Endothelial cell of umbilical vein (primary cell): Measurements from ENCODE around the gene AUTS2. TPM values are rescaled to one million over a fixed set of nuclear protein-coding genes. Genes with fewer than 3 reads are reported as not detected.

ENCODE experiments used
- BruUV-seq: library from RNA; stranded (reverse); fragments of 400-500 nt; replicated peaks from 2 replicates; lab custom pipeline; 2021; lab: Mats Ljungman, UMichigan
- CTCF ChIA-PET: fragments of 300-600, 350-600 bp; sonication (Branson Sonifier 250); formaldehyde crosslinking; loops from one replicate; lab custom pipeline; 2021; ENCODE audit warnings: antibody characterized with exemption, inconsistent platforms; lab: Charles Lee
- POLR2A ChIA-PET: fragments of 300-600, 350-600 bp; sonication (Branson Sonifier 250); formaldehyde crosslinking; loops from one replicate; lab custom pipeline; 2021; ENCODE audit warnings: antibody characterized with exemption, inconsistent platforms; lab: Charles Lee
- DNase-seq: peaks from one replicate; pipeline ENCODE4 v3.0.0-alpha.2; 2011; ENCODE audit warnings: low read depth, low spot score
- FAIRE-seq: peaks from 2 replicates; lab custom pipeline; 2011; peaks lifted over from hg19 to GRCh38; lab: Jason Lieb, UNC
- H2AFZ ChIP-seq: 2 replicates; pipeline ENCODE4 v1.6.0; 2012; ENCODE audit warnings: low read depth, low read length, control low read depth, inconsistent platforms
- H3K27ac ChIP-seq: 2 replicates; pipeline ENCODE4 v1.5.1; 2011; ENCODE audit warnings: low read depth, mild to moderate bottlenecking, control low read depth, low read length, moderate library complexity; ENCODE audit not compliant: insufficient read depth
- H3K27me3 ChIP-seq, 2 experiments: 2 replicates each; pipeline versions ENCODE4 v1.6.0 to v1.6.1; 2011; ENCODE audit warnings: low read length in 2 of 2, mixed read lengths in 1 of 2; ENCODE audit not compliant: control insufficient read depth in 2 of 2, insufficient read depth in 2 of 2
- H3K36me3 ChIP-seq, 2 experiments: 2 replicates in 1 of 2; 3 replicates in 1 of 2; pipeline ENCODE4 v1.5.1; 2011; ENCODE audit warnings: low read length in 2 of 2, mild to moderate bottlenecking in 1 of 2, moderate library complexity in 1 of 2; ENCODE audit not compliant: control insufficient read depth in 2 of 2, insufficient read depth in 2 of 2; ENCODE audit errors: extremely low read depth in 1 of 2
- H3K4me1 ChIP-seq: 3 replicates; pipeline ENCODE4 v1.5.1; 2011; ENCODE audit warnings: mild to moderate bottlenecking, low read length; ENCODE audit not compliant: control insufficient read depth, insufficient read depth; ENCODE audit errors: extremely low read depth
- H3K4me2 ChIP-seq: 2 replicates; pipeline ENCODE4 v1.6.1; 2011; ENCODE audit warnings: low read length, control low read depth, mixed read lengths; ENCODE audit not compliant: insufficient read depth
- H3K4me3 ChIP-seq, 3 experiments: fragments of 200-600 bp in 1 of 3; sonication (generic), shearing (Covaris generic) in 1 of 3; replicated peaks in 1 of 3; 2 replicates each; pipeline ENCODE4 v1.5.1; 2011 to 2016; ENCODE audit warnings: control low read depth in 3 of 3, low read length in 3 of 3, mild to moderate bottlenecking in 2 of 3, inconsistent platforms in 1 of 3, low read depth in 1 of 3, moderate library complexity in 1 of 3; ENCODE audit not compliant: insufficient read depth in 1 of 3
- H3K79me2 ChIP-seq: 2 replicates; pipeline ENCODE4 v1.6.0; 2012; ENCODE audit warnings: low read length, inconsistent platforms; ENCODE audit not compliant: control insufficient read depth, insufficient read depth
- H3K9ac ChIP-seq: replicated peaks from 2 replicates; pipeline ENCODE3; 2011; ENCODE audit warnings: low read length, control low read depth; ENCODE audit not compliant: insufficient read depth; ENCODE audit errors: extremely low read depth
- H3K9me1 ChIP-seq: replicated peaks from 3 replicates; pipeline ENCODE4 v1.6.0; 2011; ENCODE audit warnings: mild to moderate bottlenecking, low read length; ENCODE audit not compliant: control insufficient read depth, insufficient read depth; ENCODE audit errors: extremely low read depth
- H3K9me3 ChIP-seq: replicated peaks from 2 replicates; pipeline ENCODE4 v1.5.1; 2012; ENCODE audit warnings: low read length, inconsistent platforms; ENCODE audit not compliant: control insufficient read depth, insufficient read depth
- H4K20me1 ChIP-seq: replicated peaks from 2 replicates; pipeline ENCODE3; 2011; ENCODE audit warnings: mild to moderate bottlenecking, low read length; ENCODE audit not compliant: control insufficient read depth, insufficient read depth; ENCODE audit errors: extremely low read depth
- CTCF ChIP-seq, 2 donors: IDR thresholded peaks; 1 replicate in 1 of 2; 2 replicates in 1 of 2; pipeline ENCODE4 v1.5.1; 2011; ENCODE audit warnings: low read length in 2 of 2, mild to moderate bottlenecking in 2 of 2, moderate library complexity in 2 of 2, control low read depth in 1 of 2, inconsistent platforms in 1 of 2, low read depth in 1 of 2; ENCODE audit not compliant: insufficient read depth in 1 of 2; ENCODE audit errors: extremely low read depth in 1 of 2
- EZH2 ChIP-seq: IDR thresholded peaks from 2 replicates; pipeline ENCODE4 v1.6.1; 2012; ENCODE audit warnings: borderline replicate concordance, low read depth, mild to moderate bottlenecking, moderate library complexity, low read length, inconsistent platforms; ENCODE audit not compliant: severe bottlenecking
- FOS ChIP-seq: IDR thresholded peaks from 2 replicates; pipeline ENCODE4 v1.6.1; 2011; ENCODE audit warnings: mild to moderate bottlenecking, low read length, moderate library complexity, borderline replicate concordance; ENCODE audit not compliant: insufficient read depth
- GATA2 ChIP-seq: IDR thresholded peaks from 2 replicates; pipeline ENCODE4 v1.7.0; 2011; ENCODE audit warnings: low read depth, mild to moderate bottlenecking, moderate library complexity, mixed read lengths, low read length; ENCODE audit not compliant: insufficient read length, insufficient read depth
- JUN ChIP-seq: IDR thresholded peaks from 2 replicates; pipeline ENCODE4 v1.6.1; 2011; ENCODE audit warnings: borderline replicate concordance, low read depth; ENCODE audit not compliant: insufficient read length, insufficient read depth
- MAX ChIP-seq: IDR thresholded peaks from 2 replicates; pipeline ENCODE4 v1.6.1; 2011; ENCODE audit not compliant: insufficient read depth, insufficient read length
- MYC ChIP-seq: IDR thresholded peaks from one replicate; pipeline ENCODE4 v1.6.1; 2011; ENCODE audit warnings: mild to moderate bottlenecking, low read depth, low read length
- POLR2A ChIP-seq: IDR thresholded peaks from 2 replicates; pipeline ENCODE4 v1.6.1; 2012; ENCODE audit warnings: low read depth, mild to moderate bottlenecking, control low read depth, low read length
- POLR2AphosphoS5 ChIP-seq: IDR thresholded peaks from 2 replicates; pipeline ENCODE4 v1.6.1; 2012; ENCODE audit warnings: low read depth, mild to moderate bottlenecking, control low read depth, low read length, moderate library complexity; ENCODE audit not compliant: insufficient read depth
- dilution Hi-C: fragments of 300-500 bp; cut with MboI; formaldehyde crosslinking; loops from one replicate; pipeline ENCODE4 v1.15.0; 2019; ENCODE audit warnings: low sequenced_read_pairs; ENCODE audit not compliant: extremely low pct_ligation_motif_present
- intact Hi-C: fragments of 100-400 bp; cut with micrococcal nuclease; formaldehyde crosslinking; loops from one replicate; pipeline ENCODE4 v1.10.0; 2022
- polyA plus RNA-seq, 4 experiments: library from polyadenylated mRNA; depleted of rRNA in 3 of 4; stranded (reverse) in 3 of 4; unstranded in 1 of 4; fragments of >200 nt; gene quantifications; 2 replicates each; pipeline versions ENCODE4 v1.2.1 to v1.2.3, GENCODE V29; 2011 to 2012; ENCODE audit warnings: missing spikeins in 1 of 4
- total RNA-seq: library from RNA; stranded (reverse); gene quantifications from 2 replicates; pipeline ENCODE4 v1.2.3, GENCODE V29; 2021

AUTS2 gene
- total and polyA plus RNA-seq, 2 donors (not counting 3 experiments of a cell fraction or from before 2014, with no cell fraction given), result 0.59 to 8.0 TPM

- POLR2A ChIA-PET, result no interaction called here
- no peak overlapping the region for H3K4me2 ChIP-seq
- H3K27me3 ChIP-seq, result no peaks in the 10 kb centered on the region
- H2AFZ ChIP-seq, result no peak overlapping the region
- H3K4me3 ChIP-seq, result no peak overlapping the region
- DNase-seq (no peak), FAIRE-seq (no peak)
- no peaks in the 10 kb centered on the region for H3K79me2 ChIP-seq
- H3K9ac ChIP-seq, result no peak overlapping the region
- no peaks in the 10 kb centered on the region for H3K36me3 ChIP-seq
- BruUV-seq, result no TSS peak
- H3K9me3 ChIP-seq, result no peaks in the 10 kb centered on the region
- H3K9me1 ChIP-seq, result no peaks in the 10 kb centered on the region
- TF ChIP-seq FOS (no peak), JUN (no peak), MAX (no peak), POLR2AphosphoS5 (no peak), EZH2 (no peak), MYC (no peak), CTCF (IDR thresholded peaks at IDR 0.05; ENCODE audit: extremely low read depth in 1 of 2, insufficient read depth in 1 of 2, low read depth in 1 of 2, low read length in 2 of 2) (no peak), GATA2 (no peak), POLR2A (no peak)
- CTCF ChIA-PET, result no interaction called here
- no peaks in the 10 kb centered on the region for H3K4me1 ChIP-seq
- no peak overlapping the region for H3K27ac ChIP-seq
- intact Hi-C loops, result no loop called here
- dilution Hi-C loops, result no loop called here
- H4K20me1 ChIP-seq, result no peaks in the 10 kb centered on the region
These were observed 1189.0 kb downstream of the AUTS2 start for GRCh38 chr7:70787286-70787685.
